GM19193 (cell line): Measurements from ENCODE around the gene TAX1BP1.

ENCODE experiments used
- POLR2A ChIP-seq: IDR thresholded peaks from 4 replicates; pipeline ENCODE4 v1.6.1; 2011; ENCODE audit not compliant: insufficient read depth, insufficient read length; ENCODE audit errors: extremely low read depth

TAX1BP1 gene

GRCh38 chr7:27846388-27846787 is 106.4 kb downstream of the TAX1BP1 start:
- TF ChIP-seq POLR2A, result no peak

- no peak for TF ChIP-seq POLR2A
These were observed 110.6 kb downstream of the TAX1BP1 start for GRCh38 chr7:27850531-27850930.

- TF ChIP-seq POLR2A, result no peak
These were observed 120.8 kb downstream of the TAX1BP1 start for GRCh38 chr7:27860800-27861199.

- no peak for TF ChIP-seq POLR2A
These were observed 121.8 kb downstream of the TAX1BP1 start for GRCh38 chr7:27861747-27862146.

- TF ChIP-seq POLR2A, result no peak
These were observed 123.9 kb downstream of the TAX1BP1 start for GRCh38 chr7:27863880-27864279.

GRCh38 chr7:27866256-27866655 is 126.3 kb downstream of the TAX1BP1 start:
- no peak for TF ChIP-seq POLR2A

- no peak for TF ChIP-seq POLR2A
These were observed 127.1 kb downstream of the TAX1BP1 start for GRCh38 chr7:27866828-27867672.

- no peak for TF ChIP-seq POLR2A
These were observed 128.2 kb downstream of the TAX1BP1 start for GRCh38 chr7:27868131-27868550.

- TF ChIP-seq POLR2A, result no peak
These were observed 129.1 kb downstream of the TAX1BP1 start for GRCh38 chr7:27869056-27869455.

- TF ChIP-seq POLR2A, result no peak
These were observed 130.6 kb downstream of the TAX1BP1 start for GRCh38 chr7:27870595-27870994.

GRCh38 chr7:27871086-27871485 is 131.1 kb downstream of the TAX1BP1 start:
- TF ChIP-seq POLR2A, result no peak

- no peak for TF ChIP-seq POLR2A
These were observed 131.9 kb downstream of the TAX1BP1 start for GRCh38 chr7:27871866-27872265.

GRCh38 chr7:27872356-27873275 is 132.7 kb downstream of the TAX1BP1 start:
- TF ChIP-seq POLR2A, result no peak

- TF ChIP-seq POLR2A, result no peak
These were observed 134.3 kb downstream of the TAX1BP1 start for GRCh38 chr7:27873981-27874957.
